SK-MEL-5 (cell line): Measurements from ENCODE around the gene C20orf96. TPM values are rescaled to one million over a fixed set of nuclear protein-coding genes. Genes with fewer than 3 reads are reported as not detected.

Experiments
- DNase-seq: peaks from one replicate; pipeline ENCODE4 v3.0.0-alpha.2; 2016; ENCODE audit warnings: low read depth, low spot score
- in situ Hi-C: cut with HindIII; loops from 2 replicates; pipeline ENCODE4 v1.10.0; 2016; ENCODE audit warnings: low sequenced_read_pairs, high pct_unique_total_duplicates, low pct_unique_long_range_greater_than_20kb
- total RNA-seq: library from RNA; depleted of rRNA; stranded (reverse); fragments of >200 nt; shearing (Covaris generic); gene quantifications from 2 replicates; pipeline ENCODE4 v1.2.3, GENCODE V29; 2014

The C20orf96 gene
- total RNA-seq, 1 experiment from 2014 or later: 1.6 TPM

GRCh38 chr20:297098-297924 lies 6.8 kb upstream of the C20orf96 start, which contains the start of gene ZCCHC3:
Gene ZCCHC3 (plus strand): TSS chr20:297570. CDS start chr20:297587, 17 bp downstream.
- in situ Hi-C loops: no loop called here
- DNase-seq: peak; percentile 96

- no peak for DNase-seq
- in situ Hi-C loops: no loop called here
These were observed 5.3 kb upstream of the C20orf96 start for GRCh38 chr20:295804-296203.

- in situ Hi-C loops: no loop called here
- no peak for DNase-seq
These were observed 4.1 kb upstream of the C20orf96 start for GRCh38 chr20:294602-295001.

GRCh38 chr20:289693-290083 lies 862 bp downstream of the C20orf96 start:
- in situ Hi-C loops: no loop called here
- no peak for DNase-seq

- in situ Hi-C loops: no loop called here
- no peak for DNase-seq
These were observed 1.4 kb downstream of the C20orf96 start for GRCh38 chr20:288956-289692.

GRCh38 chr20:286508-286907 lies 4.0 kb downstream of the C20orf96 start:
- in situ Hi-C loops: no loop called here
- DNase-seq: no peak

GRCh38 chr20:284172-284571 lies 6.4 kb downstream of the C20orf96 start:
- in situ Hi-C loops: no loop called here
- DNase-seq: no peak

- DNase-seq: no peak
- in situ Hi-C loops: no loop called here
These were observed 11.7 kb downstream of the C20orf96 start for GRCh38 chr20:278607-279571.

GRCh38 chr20:278181-278580 lies 12.4 kb downstream of the C20orf96 start:
- no peak for DNase-seq
- in situ Hi-C loops: no loop called here

- no peak for DNase-seq
- in situ Hi-C loops: no loop called here
These were observed 13.1 kb downstream of the C20orf96 start for GRCh38 chr20:277496-277781.

GRCh38 chr20:276620-277495 lies 13.7 kb downstream of the C20orf96 start:
- in situ Hi-C loops: no loop called here
- DNase-seq: no peak

- in situ Hi-C loops: no loop called here
- no peak for DNase-seq
These were observed 14.8 kb downstream of the C20orf96 start for GRCh38 chr20:275791-276190.

- DNase-seq: no peak
- in situ Hi-C loops: no loop called here
These were observed 16.7 kb downstream of the C20orf96 start for GRCh38 chr20:273884-274283.

GRCh38 chr20:272718-273117 lies 17.8 kb downstream of the C20orf96 start:
- DNase-seq: no peak
- in situ Hi-C loops: no loop called here

GRCh38 chr20:271528-271927 lies 19.0 kb downstream of the C20orf96 start:
- in situ Hi-C loops: no loop called here
- DNase-seq: no peak

GRCh38 chr20:271069-271468 lies 19.5 kb downstream of the C20orf96 start:
- DNase-seq: no peak
- in situ Hi-C loops: no loop called here

- DNase-seq: no peak
- in situ Hi-C loops: no loop called here
These were observed 20.0 kb downstream of the C20orf96 start for GRCh38 chr20:270517-270916.
